MM.1S (cell line): ENCODE measurements around the gene KSR1.
"Not testable (repeated sequence)": the region's sequence is repeated elsewhere in the genome, so short reads cannot be mapped to it uniquely, and the experiment has no call there.

Experiments used
- EZH2 ChIP-seq: fragments of 300-600 bp; sonication (generic); optimal IDR thresholded peaks from 2 replicates; pipeline ENCODE3; 2017; ENCODE audit warnings: low read depth, mild to moderate bottlenecking, antibody characterized with exemption, low read length, mixed read lengths
- EZH2phosphoT487 ChIP-seq: fragments of 300-600 bp; sonication (generic); IDR thresholded peaks from 2 replicates; pipeline ENCODE4 v1.6.1; 2018; ENCODE audit warnings: antibody characterized with exemption, low read length
- TF ChIP-seq, protein P1 (sequence below): fragments of 300-600 bp; sonication (generic); IDR thresholded peaks from 2 replicates; pipeline ENCODE4 v1.5.1; 2016; ENCODE audit warnings: antibody characterized with exemption, low read length, mixed read lengths

DNA sequence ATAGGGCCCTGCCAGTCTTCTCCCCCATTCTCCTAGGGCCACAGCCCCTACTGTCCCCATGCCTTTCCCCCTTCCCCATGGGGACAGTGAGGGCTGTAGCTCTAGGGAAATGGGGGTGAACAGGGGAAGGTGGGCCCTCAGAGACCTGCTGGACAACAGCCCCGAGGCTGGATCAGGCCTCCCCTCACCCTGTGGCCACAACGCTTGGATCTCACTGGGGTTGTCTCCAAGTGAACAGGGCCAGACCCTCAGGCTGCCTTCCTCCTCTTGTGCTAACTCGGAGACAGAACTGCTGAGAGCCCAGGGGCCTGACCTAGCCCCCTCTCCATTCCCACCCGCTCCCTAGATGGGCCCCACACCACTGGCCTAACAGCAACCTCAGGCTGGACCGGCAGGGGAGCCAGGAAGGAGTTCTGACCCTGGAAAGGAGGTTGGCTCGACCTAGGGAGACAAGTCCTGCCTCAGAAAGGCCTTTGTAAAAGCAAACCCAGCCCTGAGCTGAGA is 215.8 kb downstream of the KSR1 start:
- TF ChIP-seq, protein P1, sequence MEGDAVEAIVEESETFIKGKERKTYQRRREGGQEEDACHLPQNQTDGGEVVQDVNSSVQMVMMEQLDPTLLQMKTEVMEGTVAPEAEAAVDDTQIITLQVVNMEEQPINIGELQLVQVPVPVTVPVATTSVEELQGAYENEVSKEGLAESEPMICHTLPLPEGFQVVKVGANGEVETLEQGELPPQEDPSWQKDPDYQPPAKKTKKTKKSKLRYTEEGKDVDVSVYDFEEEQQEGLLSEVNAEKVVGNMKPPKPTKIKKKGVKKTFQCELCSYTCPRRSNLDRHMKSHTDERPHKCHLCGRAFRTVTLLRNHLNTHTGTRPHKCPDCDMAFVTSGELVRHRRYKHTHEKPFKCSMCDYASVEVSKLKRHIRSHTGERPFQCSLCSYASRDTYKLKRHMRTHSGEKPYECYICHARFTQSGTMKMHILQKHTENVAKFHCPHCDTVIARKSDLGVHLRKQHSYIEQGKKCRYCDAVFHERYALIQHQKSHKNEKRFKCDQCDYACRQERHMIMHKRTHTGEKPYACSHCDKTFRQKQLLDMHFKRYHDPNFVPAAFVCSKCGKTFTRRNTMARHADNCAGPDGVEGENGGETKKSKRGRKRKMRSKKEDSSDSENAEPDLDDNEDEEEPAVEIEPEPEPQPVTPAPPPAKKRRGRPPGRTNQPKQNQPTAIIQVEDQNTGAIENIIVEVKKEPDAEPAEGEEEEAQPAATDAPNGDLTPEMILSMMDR, result not testable (repeated sequence)
- not testable (repeated sequence) for TF ChIP-seq EZH2phosphoT487, EZH2
